DMS153 treated with DMSO at 0.1 percent for 48 hours (cell line): ENCODE data around the gene LHX6.

Experiments
- DNase-seq: peaks from one replicate; lab custom pipeline; 2025; ENCODE audit not compliant: unreplicated experiment; lab: John Stamatoyannopoulos, UW

The LHX6 gene

GRCh38 chr9:122158202-122158601 lies 70.6 kb downstream of the LHX6 start:
- DNase-seq, result no peak

GRCh38 chr9:122155796-122156195 lies 73.0 kb downstream of the LHX6 start:
- DNase-seq, result no peak
